ENCODE results near the gene SLAMF6. TPM values are rescaled to one million over a fixed set of nuclear protein-coding genes. Genes with fewer than 3 reads are reported as not detected.

Gene SLAMF6
- total RNA-seq, 1 experiment from 2014 or later, result not detected

DNA sequence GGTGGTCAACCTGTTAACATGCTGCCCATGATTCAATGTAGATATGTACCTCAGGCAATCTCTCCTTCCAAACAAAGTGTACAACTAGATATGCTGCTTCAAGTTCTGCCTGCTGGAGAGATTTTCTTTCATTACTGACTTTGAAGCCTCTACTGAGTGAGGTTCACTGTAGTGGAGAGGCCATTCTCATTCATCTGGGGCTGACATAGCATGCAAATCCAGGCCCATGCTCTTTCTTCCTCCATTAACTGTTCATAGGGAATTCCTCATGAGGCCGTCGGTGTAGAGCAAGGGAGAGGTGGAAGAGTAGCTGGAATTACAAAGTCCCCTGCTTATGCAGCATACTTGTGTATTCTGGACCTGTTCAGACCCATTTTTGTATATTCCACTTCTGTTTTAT, 84.1 kb downstream of the SLAMF6 start:
- DNase-seq (ENCODE audit: low read depth, low spot score), result no peak
- ChIA-PET CTCF (no interaction called here), POLR2A (no interaction called here)
- no TSS peak for BruUV-seq (replicated peaks)
- TF ChIP-seq SIN3A (IDR thresholded peaks at IDR 0.05; ENCODE audit: borderline replicate concordance, insufficient read depth, low read depth, low read length), result no peak
- no peak for TF ChIP-seq POLR2AphosphoS5 (IDR thresholded peaks at IDR 0.05; ENCODE audit: low read depth, low read length)
- TF ChIP-seq REST (IDR thresholded peaks at IDR 0.05; ENCODE audit: insufficient read depth in 1 of 2, low read depth in 2 of 2, low read length in 1 of 2), result no peak
- no peak for TF ChIP-seq TCF7L2 (IDR thresholded peaks at IDR 0.05; ENCODE audit: low read depth, low read length)
- no peak for TF ChIP-seq CTCF (IDR thresholded peaks at IDR 0.05)
- Histone ChIP-seq H3K27ac (ENCODE audit: low read length) (no peak overlapping the region), H3K9me3 (ENCODE audit: control insufficient read depth, insufficient read depth, low read depth, low read length) (no peaks in the 10 kb centered on the region), H3K4me3 (ENCODE audit: low read depth in 2 of 2, low read length in 2 of 2) (no peak overlapping the region), H3K4me1 (ENCODE audit: control insufficient read depth, insufficient read depth, low read length) (0 out of 2 replicates have a peak, but pooled peaks cover 12% of the 10 kb centered on the region), H3K27me3 (ENCODE audit: control insufficient read depth, insufficient read depth, low read length) (no peaks in the 10 kb centered on the region), H3K36me3 (ENCODE audit: control insufficient read depth, insufficient read depth, low read length) (no peaks in the 10 kb centered on the region)
- intact Hi-C loops (cut with micrococcal nuclease; ENCODE audit: unreplicated experiment) (no loop called here), in situ Hi-C loops (cut with HindIII; ENCODE audit: low pct_unique_long_range_greater_than_20kb, low sequenced_read_pairs) (no loop called here)
- ATAC-seq, result no peak

DNA sequence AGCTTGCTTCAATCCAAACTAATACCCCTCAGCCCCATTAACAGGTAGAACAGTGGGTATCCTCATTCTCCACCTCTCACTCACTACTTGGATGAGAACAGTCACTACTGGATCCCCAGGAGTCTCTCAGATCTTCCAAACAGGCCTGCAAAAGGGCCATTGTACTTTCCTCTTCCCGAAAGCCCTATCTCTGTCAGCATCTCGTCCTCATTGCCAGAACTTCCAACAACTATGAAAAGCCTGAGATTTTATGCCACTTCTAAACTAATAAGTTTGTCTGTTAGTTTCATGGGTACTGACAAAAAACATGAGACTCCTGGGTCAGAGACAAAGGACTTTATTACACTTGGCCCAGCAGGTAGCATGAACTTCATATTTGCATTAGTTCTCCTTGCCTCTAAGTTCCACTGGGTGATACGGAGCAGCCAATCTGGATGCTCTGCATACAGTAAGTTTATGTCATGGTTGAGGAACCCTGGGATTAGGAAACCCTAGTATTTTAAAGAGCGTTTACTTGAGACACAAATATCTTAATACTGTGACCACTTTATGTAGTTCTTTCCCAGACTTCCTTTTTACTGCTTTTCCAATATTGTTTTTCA, 84.6 kb downstream of the SLAMF6 start:
- ATAC-seq, result peak; percentile 60; the same call in 1 of the 2 replicates
- Histone ChIP-seq H3K4me1 (ENCODE audit: control insufficient read depth, insufficient read depth, low read length) (0 out of 2 replicates have a peak, but pooled peaks cover 12% of the 10 kb centered on the region), H3K4me3 (ENCODE audit: low read depth in 2 of 2, low read length in 2 of 2) (peak overlapping the region; percentile 7 to 38; a peak in 3 of 4 replicates), H3K27ac (ENCODE audit: low read length) (peak overlapping the region; percentile 44; the same call in 1 of the 2 replicates), H3K9me3 (ENCODE audit: control insufficient read depth, insufficient read depth, low read depth, low read length) (no peaks in the 10 kb centered on the region), H3K27me3 (ENCODE audit: control insufficient read depth, insufficient read depth, low read length) (no peaks in the 10 kb centered on the region), H3K36me3 (ENCODE audit: control insufficient read depth, insufficient read depth, low read length) (no peaks in the 10 kb centered on the region)
- ChIA-PET POLR2A (no interaction called here), CTCF (no interaction called here)
- in situ Hi-C loops (cut with HindIII; ENCODE audit: low pct_unique_long_range_greater_than_20kb, low sequenced_read_pairs) (no loop called here), intact Hi-C loops (cut with micrococcal nuclease; ENCODE audit: unreplicated experiment) (no loop called here)
- TF ChIP-seq REST (IDR thresholded peaks at IDR 0.05; ENCODE audit: insufficient read depth in 1 of 2, low read depth in 2 of 2, low read length in 1 of 2) (no peak), TCF7L2 (IDR thresholded peaks at IDR 0.05; ENCODE audit: low read depth, low read length) (no peak)
- BruUV-seq (replicated peaks), result no TSS peak
- no peak for DNase-seq (ENCODE audit: low read depth, low spot score)

All from Panc1 (cell line).